CD4-positive, alpha-beta T cell treated with Interleukin-4 for 4 hours (primary cell): ENCODE data around the gene KRTAP3-3.

Experiments
- DNase-seq: peaks from one replicate; pipeline ENCODE4 v3.0.0-alpha.2; 2020

The KRTAP3-3 gene

GRCh38 chr17:40956401-40957254, 37.3 kb downstream of the KRTAP3-3 start:
- DNase-seq: no peak

- no peak for DNase-seq
Measured at GRCh38 chr17:40953881-40954280, 40.1 kb downstream of the KRTAP3-3 start.

DNA sequence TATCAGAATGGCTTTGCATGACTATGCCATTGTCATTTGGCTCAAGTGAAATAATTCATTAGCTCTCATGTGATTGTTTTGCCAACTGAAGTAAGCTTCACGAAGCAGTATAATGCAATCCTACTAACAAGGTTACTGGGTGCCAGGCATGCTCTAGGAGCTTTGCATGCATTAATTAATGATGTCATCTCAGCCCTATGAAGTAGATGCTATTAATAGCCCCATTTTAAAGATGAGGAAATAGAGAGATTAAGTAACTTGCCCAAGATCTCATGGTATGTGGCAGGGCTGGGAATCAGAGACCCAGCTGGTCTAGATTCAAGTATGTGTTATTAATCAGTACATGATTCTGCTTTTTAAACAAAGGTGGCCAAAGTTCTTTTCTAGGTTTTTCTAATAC, 41.3 kb downstream of the KRTAP3-3 start:
- DNase-seq: no peak

DNA sequence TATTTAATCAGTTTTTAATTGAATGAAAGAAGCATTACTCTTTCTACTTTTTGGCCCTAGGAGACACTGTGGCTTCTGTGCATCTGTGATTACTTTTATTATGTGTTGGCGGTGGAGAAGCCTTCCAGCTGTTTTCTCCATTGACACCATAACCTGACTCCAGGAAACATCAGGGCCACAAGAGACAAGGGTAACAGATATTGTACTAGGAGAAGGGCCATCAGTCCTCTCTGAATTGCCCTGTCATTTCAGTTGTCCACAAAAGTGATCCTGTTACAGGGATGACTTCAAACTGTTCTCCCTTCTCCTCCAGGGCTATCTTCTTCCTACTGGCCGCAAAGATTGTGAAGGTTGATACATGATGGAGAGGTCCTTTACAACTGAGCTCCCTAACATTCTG, 41.8 kb downstream of the KRTAP3-3 start:
- DNase-seq: no peak

GRCh38 chr17:40951011-40951622, 42.8 kb downstream of the KRTAP3-3 start:
- no peak for DNase-seq

DNA sequence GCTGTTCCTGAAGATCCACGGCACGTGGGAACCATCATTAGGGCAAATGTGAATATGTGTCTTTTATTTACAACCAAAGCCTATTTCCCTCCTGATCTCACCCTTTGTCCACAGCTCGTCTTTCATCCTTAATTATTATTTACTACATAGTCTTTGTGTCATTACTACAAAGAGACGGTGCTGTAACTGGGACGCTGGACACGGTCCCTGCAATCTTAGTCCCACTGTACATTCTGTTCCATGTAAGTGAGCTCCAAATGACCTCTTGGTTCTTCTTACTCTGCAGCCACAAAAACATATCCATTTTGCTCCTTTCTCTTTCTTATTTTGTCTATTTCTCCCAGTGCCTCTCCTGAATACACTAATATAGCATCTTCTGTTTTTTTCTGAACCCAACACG, 43.8 kb downstream of the KRTAP3-3 start:
- no peak for DNase-seq

GRCh38 chr17:40949418-40949817, 44.5 kb downstream of the KRTAP3-3 start:
- no peak for DNase-seq

- DNase-seq: no peak
Measured at GRCh38 chr17:40947929-40948328, 46.0 kb downstream of the KRTAP3-3 start.

GRCh38 chr17:40945414-40945813, 48.5 kb downstream of the KRTAP3-3 start:
- DNase-seq: no peak

GRCh38 chr17:40944531-40944930, 49.4 kb downstream of the KRTAP3-3 start:
- DNase-seq: no peak
